HepG2 (cell line): Measurements from ENCODE around the gene SPAG8. TPM values are rescaled to one million over a fixed set of nuclear protein-coding genes. Genes with fewer than 3 reads are reported as not detected.

ENCODE experiments used
- BATF2 ChIP-seq: sonication (generic); formaldehyde crosslinking; IDR thresholded peaks from 2 replicates; pipeline ENCODE4 v1.8.0; 2022; ENCODE audit warnings: mild to moderate bottlenecking, missing genetic modification reagents, moderate library complexity
- CREB1 ChIP-seq, 2 experiments: fragments of 450-650 bp in 1 of 2; IDR thresholded peaks; 2 replicates each; pipeline ENCODE4 v1.6.1; 2016 to 2017; ENCODE audit warnings: control low read depth in 1 of 2, mild to moderate bottlenecking in 1 of 2, missing compliant biosample characterization in 1 of 2, missing genetic modification characterization in 1 of 2
- DPF2 ChIP-seq: sonication (generic); formaldehyde crosslinking; IDR thresholded peaks from 2 replicates; pipeline ENCODE4 v1.4.0; 2020; ENCODE audit warnings: mild to moderate bottlenecking, low read depth, missing genetic modification reagents, borderline replicate concordance
- ELF3 ChIP-seq: IDR thresholded peaks from 2 replicates; pipeline ENCODE4 v1.6.1; 2016; ENCODE audit warnings: missing genetic modification reagents, missing compliant biosample characterization
- ELK4 ChIP-seq: sonication (generic); formaldehyde crosslinking; IDR thresholded peaks from 2 replicates; pipeline ENCODE4 v1.9.0; 2021; ENCODE audit warnings: missing genetic modification reagents, borderline replicate concordance
- ESRRA ChIP-seq: sonication (generic); formaldehyde crosslinking; IDR thresholded peaks from 2 replicates; pipeline ENCODE4 v1.5.1; 2020; ENCODE audit warnings: mild to moderate bottlenecking, low read depth, missing genetic modification reagents
- FOXA3 ChIP-seq: IDR thresholded peaks from 2 replicates; pipeline ENCODE4 v1.6.1; 2016; ENCODE audit warnings: missing genetic modification reagents, missing compliant biosample characterization
- GATA4 ChIP-seq: sonication (generic); IDR thresholded peaks from 2 replicates; pipeline ENCODE4 v1.6.1; 2016; ENCODE audit warnings: antibody characterized with exemption, low read depth, borderline replicate concordance
- LCORL ChIP-seq, 2 experiments: fragments of 450-650 bp in 1 of 2; sonication (generic) in 1 of 2; formaldehyde crosslinking in 1 of 2; IDR thresholded peaks; 2 replicates each; pipeline versions ENCODE4 v1.5.0 to v1.6.1; 2017 to 2020; ENCODE audit warnings: antibody characterized with exemption in 1 of 2, missing genetic modification reagents in 1 of 2
- MXD1 ChIP-seq: sonication (generic); formaldehyde crosslinking; IDR thresholded peaks from 2 replicates; pipeline ENCODE4 v1.4.0; 2020; ENCODE audit warnings: mild to moderate bottlenecking, missing genetic modification reagents
- NR2C2 ChIP-seq: sonication (generic); formaldehyde crosslinking; IDR thresholded peaks from 2 replicates; pipeline ENCODE4 v1.4.0; 2020; ENCODE audit warnings: missing genetic modification reagents, mild to moderate bottlenecking, moderate library complexity, borderline replicate concordance
- PAX8 ChIP-seq: sonication (generic); formaldehyde crosslinking; IDR thresholded peaks from 2 replicates; pipeline ENCODE4 v1.8.0; 2022; ENCODE audit warnings: mild to moderate bottlenecking, missing genetic modification reagents, borderline replicate concordance
- SALL2 ChIP-seq: sonication (generic); formaldehyde crosslinking; IDR thresholded peaks from 2 replicates; pipeline ENCODE4 v1.8.1; 2023; ENCODE audit warnings: mild to moderate bottlenecking, missing genetic modification reagents, inconsistent platforms
- ZBTB7B ChIP-seq: sonication (generic); formaldehyde crosslinking; IDR thresholded peaks from 2 replicates; pipeline ENCODE4 v1.4.0; 2020; ENCODE audit warnings: missing genetic modification reagents
- ZFP62 ChIP-seq: sonication (generic); formaldehyde crosslinking; IDR thresholded peaks from 2 replicates; pipeline ENCODE4 v1.4.0; 2020; ENCODE audit warnings: missing genetic modification reagents
- ZNF580 ChIP-seq: IDR thresholded peaks from 2 replicates; pipeline ENCODE4 v1.6.1; 2016; ENCODE audit warnings: low read depth, borderline replicate concordance
- ZNF607 ChIP-seq: sonication (generic); formaldehyde crosslinking; IDR thresholded peaks from 2 replicates; pipeline ENCODE4 v1.5.1; 2020; ENCODE audit warnings: missing genetic modification reagents, mild to moderate bottlenecking, borderline replicate concordance
- ZNF687 ChIP-seq: sonication (generic); formaldehyde crosslinking; IDR thresholded peaks from 2 replicates; pipeline ENCODE4 v1.5.1; 2020; ENCODE audit warnings: mild to moderate bottlenecking, missing genetic modification reagents, moderate library complexity
- ZNF800 ChIP-seq: sonication (generic); formaldehyde crosslinking; IDR thresholded peaks from 2 replicates; pipeline ENCODE4 v1.4.0; 2020; ENCODE audit warnings: missing genetic modification reagents
- polyA plus RNA-seq, 8 experiments: library from polyadenylated mRNA; depleted of rRNA in 3 of 8; stranded (reverse) in 7 of 8; unstranded in 1 of 8; fragments of >200 nt; fragmentation: Illumina TruSeq in 4 of 8; extraction: Trizol in 4 of 8; gene quantifications; 2 replicates each; pipeline versions ENCODE4 v1.2.1 to v1.2.3, GENCODE V29; 2011 to 2016; ENCODE audit warnings: low read depth in 4 of 8, missing spikeins in 1 of 8, mixed read lengths in 1 of 8; ENCODE audit not compliant: insufficient read depth in 1 of 8
- total RNA-seq, 5 experiments: library from RNA; depleted of rRNA; stranded (reverse); fragments of >200 nt; fragmentation: Illumina TruSeq; extraction: Trizol; gene quantifications; 2 replicates each; pipeline ENCODE4 v1.2.3, GENCODE V29; 2016; ENCODE audit warnings: low read depth in 1 of 5

SPAG8 gene
- total and polyA plus RNA-seq, 2 of the 13 experiments (the other 11 are each of a cell fraction or from before 2014, with no cell fraction given): 0.18 to 0.27 TPM

GRCh38 chr9:35834260-35835215 lies 22.5 kb upstream of the SPAG8 start (continued):
- TF ChIP-seq ELK4 (CRISPR knock-in tag) (no peak), ZNF580 (CRISPR knock-in tag) (no peak), ZNF607 (CRISPR knock-in tag) (no peak), DPF2 (CRISPR knock-in tag) (no peak), ZFP62 (CRISPR knock-in tag) (no peak), ZBTB7B (CRISPR knock-in tag) (no peak), ZNF687 (peak; percentile 30; the same call in 1 of the 2 replicates), SALL2 (CRISPR knock-in tag) (no peak), FOXA3 (CRISPR knock-in tag) (peak; percentile 26), NR2C2 (CRISPR knock-in tag) (peak; percentile 99), GATA4 (no peak), ESRRA (CRISPR knock-in tag) (peak; percentile 90), MXD1 (CRISPR knock-in tag) (no peak), BATF2 (no peak), LCORL (IDR thresholded peaks at IDR 0.05) (no peak), LCORL (CRISPR knock-in tag; IDR thresholded peaks at IDR 0.05) (0 out of 2 replicates have a peak, but pooled peaks have one; percentile 18), ZNF800 (no peak), CREB1 (IDR thresholded peaks at IDR 0.05) (peak; percentile 49), CREB1 (CRISPR knock-in tag; IDR thresholded peaks at IDR 0.05) (no peak), ELF3 (CRISPR knock-in tag) (no peak), PAX8 (CRISPR knock-in tag) (no peak)
